DOHH2 (cell line): ENCODE data around the gene CTBP1.

Experiments used
- H3F3A ChIP-seq: fragments of 200-600 bp; sonication (generic), shearing (Covaris generic); 2 replicates; pipeline ENCODE4 v1.6.0; 2016; ENCODE audit warnings: antibody characterized with exemption, mild to moderate bottlenecking; ENCODE audit not compliant: control insufficient read depth, insufficient read depth
- H3K27ac ChIP-seq: fragments of 200-600 bp; sonication (generic); 2 replicates; pipeline ENCODE4 v1.5.1; 2014; ENCODE audit warnings: low read depth, mild to moderate bottlenecking, low read length, moderate library complexity
- H3K27me3 ChIP-seq: fragments of 200-600 bp; sonication (generic); 2 replicates; pipeline ENCODE4 v1.6.1; 2014; ENCODE audit warnings: mild to moderate bottlenecking, low read length, mixed read lengths; ENCODE audit not compliant: control insufficient read depth
- H3K36me3 ChIP-seq: fragments of 200-600 bp; sonication (generic); 2 replicates; pipeline ENCODE4 v1.6.1; 2014; ENCODE audit warnings: mild to moderate bottlenecking, low read length, moderate library complexity, mixed read lengths; ENCODE audit not compliant: control insufficient read depth
- H3K4me1 ChIP-seq: fragments of 200-600 bp; sonication (generic); 2 replicates; pipeline ENCODE4 v1.6.1; 2014; ENCODE audit warnings: mild to moderate bottlenecking, low read length, mixed read lengths; ENCODE audit not compliant: control insufficient read depth
- H3K4me2 ChIP-seq: fragments of 200-600 bp; sonication (generic); 2 replicates; pipeline ENCODE4 v1.6.0; 2014; ENCODE audit warnings: mild to moderate bottlenecking, low read length, moderate library complexity
- H3K4me3 ChIP-seq: fragments of 200-600 bp; sonication (generic); 2 replicates; pipeline ENCODE4 v1.5.1; 2014; ENCODE audit warnings: mild to moderate bottlenecking, low read length, mixed read lengths
- H3K79me2 ChIP-seq: fragments of 200-600 bp; sonication (generic); 2 replicates; pipeline ENCODE4 v1.6.1; 2014; ENCODE audit warnings: mild to moderate bottlenecking, low read length, mixed read lengths; ENCODE audit not compliant: control insufficient read depth
- H3K9me2 ChIP-seq: fragments of 200-600 bp; sonication (generic); replicated peaks from 2 replicates; pipeline ENCODE4 v1.6.1; 2014; ENCODE audit warnings: mild to moderate bottlenecking, low read length, mixed read lengths; ENCODE audit not compliant: control insufficient read depth
- H3K9me3 ChIP-seq: fragments of 200-600 bp; sonication (generic); 2 replicates; pipeline ENCODE4 v1.6.1; 2014; ENCODE audit warnings: antibody characterized with exemption, low read length, mixed read lengths; ENCODE audit not compliant: control insufficient read depth, insufficient read depth
- H4K20me1 ChIP-seq: fragments of 200-600 bp; sonication (generic); 2 replicates; pipeline ENCODE4 v1.6.0; 2014; ENCODE audit warnings: low read depth, mild to moderate bottlenecking, antibody characterized with exemption, low read length, moderate library complexity; ENCODE audit not compliant: control insufficient read depth, insufficient read depth
- EZH2phosphoT487 ChIP-seq: fragments of 200-600 bp; sonication (generic); IDR thresholded peaks from 2 replicates; pipeline ENCODE4 v1.6.1; 2017; ENCODE audit warnings: borderline replicate concordance, mild to moderate bottlenecking, antibody characterized with exemption, low read length, moderate library complexity, mixed read lengths
- TF ChIP-seq, protein P1 (sequence below): fragments of 200-600 bp; sonication (generic); IDR thresholded peaks from one replicate; pipeline ENCODE4 v1.5.1; 2014; ENCODE audit warnings: antibody characterized with exemption, mild to moderate bottlenecking, low read depth, low read length; ENCODE audit not compliant: poor library complexity, severe bottlenecking

Gene CTBP1

DNA sequence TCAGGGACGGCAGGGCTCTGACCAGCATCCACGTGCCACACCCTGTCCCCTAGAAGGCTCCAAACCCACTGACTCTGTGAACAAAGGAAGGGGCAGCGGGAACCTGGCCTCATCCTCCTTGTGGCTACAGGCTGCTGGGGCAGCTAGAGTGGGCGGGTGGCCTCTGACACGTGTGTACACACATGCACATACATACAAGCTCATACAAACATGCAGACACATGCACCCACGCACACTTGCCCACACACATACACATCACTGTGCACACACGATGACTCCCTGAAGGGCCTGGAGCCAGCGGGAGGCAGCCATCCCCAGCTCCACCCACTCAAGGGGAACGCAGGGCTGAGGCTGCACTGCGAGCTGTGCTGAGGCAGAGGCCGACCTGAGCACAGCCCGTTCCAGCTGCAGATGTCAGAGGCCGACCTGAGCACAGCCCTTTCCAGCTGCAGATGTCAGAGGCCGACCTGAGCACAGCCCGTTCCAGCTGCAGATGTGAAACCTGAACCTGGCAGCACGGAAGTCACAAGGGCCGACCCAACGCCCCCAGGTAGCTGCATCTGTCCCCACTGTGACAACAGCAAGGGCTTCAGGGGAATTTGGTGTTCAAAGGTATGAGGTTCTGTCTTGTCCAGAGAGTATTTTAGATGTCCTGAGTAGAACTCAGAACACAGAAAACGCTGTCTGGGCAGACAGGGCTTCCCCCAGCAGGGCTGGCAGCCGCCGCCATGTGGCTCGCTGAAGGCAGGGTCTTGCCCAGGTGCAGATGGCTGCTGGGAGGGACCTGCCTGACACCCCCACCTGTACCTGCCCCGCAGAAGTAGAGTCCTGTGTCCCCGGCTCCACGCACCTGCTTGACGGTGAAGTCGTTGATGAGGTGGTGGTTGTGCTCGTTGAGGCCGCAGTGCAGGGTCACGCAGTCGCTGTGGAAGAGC, 33.5 kb downstream of the CTBP1 start:
- H3K79me2 ChIP-seq: peaks cover 45% of the 10 kb centered on the region
- H3K27ac ChIP-seq: peak overlapping the region; percentile 99
- H3K27me3 ChIP-seq: no peaks in the 10 kb centered on the region
- no peaks in the 10 kb centered on the region for H3K9me2 ChIP-seq
- H3F3A ChIP-seq: peaks cover 46% of the 10 kb centered on the region
- H3K4me1 ChIP-seq: peaks cover 59% of the 10 kb centered on the region
- peaks cover 76% of the 10 kb centered on the region for H3K36me3 ChIP-seq
- no peaks in the 10 kb centered on the region for H3K9me3 ChIP-seq
- TF ChIP-seq, protein P1, sequence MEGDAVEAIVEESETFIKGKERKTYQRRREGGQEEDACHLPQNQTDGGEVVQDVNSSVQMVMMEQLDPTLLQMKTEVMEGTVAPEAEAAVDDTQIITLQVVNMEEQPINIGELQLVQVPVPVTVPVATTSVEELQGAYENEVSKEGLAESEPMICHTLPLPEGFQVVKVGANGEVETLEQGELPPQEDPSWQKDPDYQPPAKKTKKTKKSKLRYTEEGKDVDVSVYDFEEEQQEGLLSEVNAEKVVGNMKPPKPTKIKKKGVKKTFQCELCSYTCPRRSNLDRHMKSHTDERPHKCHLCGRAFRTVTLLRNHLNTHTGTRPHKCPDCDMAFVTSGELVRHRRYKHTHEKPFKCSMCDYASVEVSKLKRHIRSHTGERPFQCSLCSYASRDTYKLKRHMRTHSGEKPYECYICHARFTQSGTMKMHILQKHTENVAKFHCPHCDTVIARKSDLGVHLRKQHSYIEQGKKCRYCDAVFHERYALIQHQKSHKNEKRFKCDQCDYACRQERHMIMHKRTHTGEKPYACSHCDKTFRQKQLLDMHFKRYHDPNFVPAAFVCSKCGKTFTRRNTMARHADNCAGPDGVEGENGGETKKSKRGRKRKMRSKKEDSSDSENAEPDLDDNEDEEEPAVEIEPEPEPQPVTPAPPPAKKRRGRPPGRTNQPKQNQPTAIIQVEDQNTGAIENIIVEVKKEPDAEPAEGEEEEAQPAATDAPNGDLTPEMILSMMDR: no peak
- no peak for TF ChIP-seq EZH2phosphoT487
- H4K20me1 ChIP-seq: no peaks in the 10 kb centered on the region
- peak overlapping the region; percentile 82 for H3K4me2 ChIP-seq
- peak overlapping the region; percentile 51 for H3K4me3 ChIP-seq

DNA sequence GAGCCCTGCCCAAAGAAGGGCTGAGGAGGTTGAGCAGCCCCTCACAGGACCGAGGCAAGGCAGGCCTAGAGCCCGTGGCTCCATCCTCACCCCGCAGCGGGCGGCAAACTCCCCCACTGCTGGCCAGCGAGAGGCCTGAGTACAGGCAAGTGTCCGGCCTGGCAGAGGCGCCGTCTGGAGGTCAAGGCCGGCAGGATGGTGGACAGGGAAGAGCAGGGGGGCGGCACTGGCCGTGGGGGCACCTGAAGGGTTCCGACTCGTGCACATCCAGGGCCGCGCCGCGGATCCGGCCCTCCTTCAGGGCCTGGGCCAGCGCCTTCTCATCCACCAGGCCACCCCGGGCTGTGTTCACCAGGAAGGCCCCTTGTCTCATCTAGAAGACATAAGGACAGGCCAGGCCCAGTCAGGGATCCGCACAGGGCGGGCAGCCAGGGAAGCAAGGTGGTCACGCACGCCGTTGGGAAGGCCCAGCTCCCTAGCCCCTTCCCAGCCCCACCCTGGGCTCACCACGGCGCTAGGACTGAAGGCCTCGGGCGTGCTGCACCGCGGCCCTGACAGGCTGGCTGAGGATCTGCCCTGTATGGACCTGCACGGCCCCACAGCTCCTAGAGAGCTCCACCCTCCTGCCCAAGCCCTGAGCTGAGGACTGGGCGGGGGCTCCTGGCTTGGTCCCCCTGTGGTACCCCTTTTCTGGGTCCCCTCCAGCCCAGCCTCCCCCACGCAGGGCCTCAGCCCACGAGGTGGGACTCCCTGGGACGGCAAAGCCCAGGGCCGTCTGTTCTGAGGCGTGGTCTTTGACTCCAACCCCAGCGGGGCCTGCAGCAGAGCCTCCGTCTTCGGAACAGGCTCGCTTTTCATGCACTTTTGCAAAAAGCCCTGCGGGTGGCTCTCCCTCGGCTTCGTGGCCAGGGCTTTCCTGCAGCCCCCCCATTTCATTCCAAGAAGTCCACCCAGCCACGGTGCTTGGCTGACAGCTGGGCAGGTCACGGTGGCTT, 34.5 kb downstream of the CTBP1 start:
- Histone ChIP-seq H4K20me1 (no peaks in the 10 kb centered on the region), H3K36me3 (peaks cover 78% of the 10 kb centered on the region), H3K27ac (peak overlapping the region; percentile 99), H3K4me2 (peak overlapping the region; percentile 82), H3K4me1 (peaks cover 48% of the 10 kb centered on the region), H3K9me3 (no peaks in the 10 kb centered on the region), H3K27me3 (no peaks in the 10 kb centered on the region), H3K9me2 (no peaks in the 10 kb centered on the region), H3F3A (peaks cover 36% of the 10 kb centered on the region), H3K79me2 (peaks cover 43% of the 10 kb centered on the region), H3K4me3 (peak overlapping the region; percentile 51)
- no peak for TF ChIP-seq EZH2phosphoT487
- TF ChIP-seq, protein P1: no peak

DNA sequence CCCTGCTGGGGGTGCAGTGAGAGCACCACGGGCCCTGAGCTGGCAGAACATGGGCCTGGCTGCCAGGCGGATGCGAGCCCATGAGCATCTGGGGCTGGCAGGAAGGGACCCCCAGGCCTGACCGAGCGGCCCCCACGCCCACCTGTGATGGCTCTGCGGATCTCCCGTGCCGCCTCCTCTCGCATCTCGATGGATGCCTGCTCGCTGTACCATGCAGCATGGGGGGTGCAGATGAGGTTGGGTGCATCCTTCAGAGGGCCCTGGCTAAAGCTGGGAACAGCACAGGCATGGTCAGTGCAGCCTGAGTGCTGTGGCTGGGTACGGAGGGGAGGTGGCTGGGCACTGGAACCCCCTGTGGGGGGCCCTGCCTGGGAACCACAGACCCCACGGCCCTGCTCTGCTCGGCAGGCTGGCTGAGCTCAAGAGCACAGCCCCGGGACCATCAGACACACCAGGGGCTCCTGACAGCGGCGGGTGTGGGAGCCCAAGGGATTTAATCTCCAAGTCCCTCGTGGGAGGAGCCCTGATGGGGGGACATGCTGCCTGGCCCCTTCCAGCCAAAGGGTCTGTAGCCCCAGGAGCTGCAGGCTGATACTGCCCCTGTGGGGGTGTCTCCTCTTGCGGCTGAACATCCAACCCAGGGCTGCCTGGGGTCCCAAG, 35.5 kb downstream of the CTBP1 start:
- Histone ChIP-seq H3K36me3 (peaks cover 85% of the 10 kb centered on the region), H3K4me3 (no peak overlapping the region), H3K4me1 (peaks cover 42% of the 10 kb centered on the region), H4K20me1 (no peaks in the 10 kb centered on the region), H3F3A (peaks cover 27% of the 10 kb centered on the region), H3K79me2 (peaks cover 43% of the 10 kb centered on the region), H3K4me2 (no peak overlapping the region), H3K9me2 (no peaks in the 10 kb centered on the region), H3K27ac (no peak overlapping the region), H3K27me3 (no peaks in the 10 kb centered on the region), H3K9me3 (no peaks in the 10 kb centered on the region)
- TF ChIP-seq EZH2phosphoT487: no peak
- TF ChIP-seq, protein P1: no peak
